ENCODE results near the gene POLR2E. TPM values are rescaled to one million over a fixed set of nuclear protein-coding genes. Genes with fewer than 3 reads are reported as not detected.

Gene POLR2E
- total RNA-seq, 3 donors from 2014 or later, result 108 to 138 (median 133) TPM

DNA sequence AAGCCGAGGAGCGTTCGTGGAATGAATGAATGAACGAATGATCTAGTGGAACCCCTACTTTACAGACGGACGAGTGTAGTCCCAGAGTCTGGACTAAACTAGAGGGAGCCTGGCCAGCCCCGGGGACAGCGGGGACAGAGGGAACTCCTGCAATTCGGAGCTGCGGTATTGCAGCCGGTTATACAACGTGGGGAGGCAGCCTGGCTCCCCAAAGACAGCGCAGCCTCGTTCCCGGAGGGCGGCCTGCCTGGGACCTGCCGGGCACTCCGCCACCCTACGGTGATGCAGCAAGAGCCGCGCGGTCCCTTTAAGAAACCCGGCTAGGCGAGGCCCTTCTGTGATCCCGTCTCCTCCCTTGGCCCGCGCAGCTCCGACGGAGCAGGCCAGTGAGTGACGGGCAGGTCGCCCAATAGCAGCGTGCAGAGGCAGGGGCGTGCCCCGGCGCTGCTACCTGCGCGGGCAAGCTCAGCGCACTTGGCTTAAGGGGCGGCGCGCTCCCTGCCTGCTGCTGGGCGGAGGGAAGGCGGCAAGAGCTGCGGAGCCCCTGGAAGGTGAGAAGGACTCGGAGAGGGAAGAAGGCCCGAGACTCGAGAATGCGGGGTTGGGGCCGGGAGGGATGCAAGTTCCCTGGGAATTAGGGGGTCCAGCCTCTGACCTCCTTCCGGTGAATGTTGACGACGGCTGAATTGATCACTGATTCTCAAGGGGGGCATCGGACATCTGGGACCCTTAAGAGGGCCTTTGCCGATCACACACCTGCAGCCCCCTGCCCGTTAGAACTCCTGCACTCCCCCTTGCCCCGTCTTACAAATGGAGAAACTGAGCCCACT, 55.3 kb downstream of the POLR2E start, which contains the start of gene ABCA7:
Gene ABCA7, plus strand, starts transcription at position 462 of the 830 bp plus-strand sequence. CDS start 1,255 bp downstream, outside the sequence.
- Histone ChIP-seq H3K36me3 (ENCODE audit: low read depth) (no peaks in the 10 kb centered on the region), H3K9me3 (no peaks in the 10 kb centered on the region), H3K4me3 (peak within 1 kb of the TSS; percentile 19), H3K4me1 (ENCODE audit: low read depth) (peaks cover 41% of the 10 kb centered on the region)
- DNase-seq, result peak; percentile 99 to 100 (median 99)
- intact Hi-C loops (cut with DNase I, micrococcal nuclease), result no loop called here
- peak; percentile 83 for ATAC-seq
- TF ChIP-seq, protein P1, sequence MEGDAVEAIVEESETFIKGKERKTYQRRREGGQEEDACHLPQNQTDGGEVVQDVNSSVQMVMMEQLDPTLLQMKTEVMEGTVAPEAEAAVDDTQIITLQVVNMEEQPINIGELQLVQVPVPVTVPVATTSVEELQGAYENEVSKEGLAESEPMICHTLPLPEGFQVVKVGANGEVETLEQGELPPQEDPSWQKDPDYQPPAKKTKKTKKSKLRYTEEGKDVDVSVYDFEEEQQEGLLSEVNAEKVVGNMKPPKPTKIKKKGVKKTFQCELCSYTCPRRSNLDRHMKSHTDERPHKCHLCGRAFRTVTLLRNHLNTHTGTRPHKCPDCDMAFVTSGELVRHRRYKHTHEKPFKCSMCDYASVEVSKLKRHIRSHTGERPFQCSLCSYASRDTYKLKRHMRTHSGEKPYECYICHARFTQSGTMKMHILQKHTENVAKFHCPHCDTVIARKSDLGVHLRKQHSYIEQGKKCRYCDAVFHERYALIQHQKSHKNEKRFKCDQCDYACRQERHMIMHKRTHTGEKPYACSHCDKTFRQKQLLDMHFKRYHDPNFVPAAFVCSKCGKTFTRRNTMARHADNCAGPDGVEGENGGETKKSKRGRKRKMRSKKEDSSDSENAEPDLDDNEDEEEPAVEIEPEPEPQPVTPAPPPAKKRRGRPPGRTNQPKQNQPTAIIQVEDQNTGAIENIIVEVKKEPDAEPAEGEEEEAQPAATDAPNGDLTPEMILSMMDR (IDR thresholded peaks at IDR 0.05), result no peak

DNA sequence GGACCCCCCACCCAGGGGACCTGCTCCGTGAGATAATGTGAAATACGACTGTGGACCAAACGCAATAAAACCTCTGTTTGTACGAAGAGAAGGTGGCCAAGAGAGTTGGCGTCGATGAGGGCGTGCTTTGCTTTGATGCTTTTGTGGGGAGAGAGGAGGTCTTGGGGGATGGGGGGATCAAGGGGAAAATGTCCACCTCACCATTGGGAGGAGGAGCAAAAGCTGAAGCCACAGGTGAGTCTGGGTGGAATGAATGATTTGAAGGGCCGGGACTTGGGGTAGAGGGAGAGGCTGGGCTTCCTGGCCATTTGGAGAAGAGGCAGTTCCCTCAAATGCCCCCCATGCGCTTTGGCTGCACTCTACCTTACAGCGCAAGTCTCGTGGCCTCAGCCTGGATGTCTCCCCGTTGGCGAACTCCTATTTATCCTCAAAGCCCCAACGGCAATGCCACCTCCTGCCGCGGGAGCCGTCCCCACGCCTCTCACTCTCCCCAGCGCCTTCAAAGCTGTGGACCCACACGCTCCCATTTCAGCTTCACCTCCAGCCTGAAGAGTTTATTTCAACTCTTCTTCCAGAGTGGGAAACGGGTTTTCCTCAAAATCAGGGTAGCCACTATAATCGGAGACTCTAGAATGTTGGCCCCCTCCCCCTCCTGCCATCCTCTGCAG, 56.1 kb downstream of the POLR2E start:
- no peak overlapping the region for H3K4me3 ChIP-seq
- peak in 2 of 3 donors; percentile 51 to 63 for DNase-seq
- no peaks in the 10 kb centered on the region for H3K9me3 ChIP-seq
- TF ChIP-seq, protein P1 (IDR thresholded peaks at IDR 0.05), result no peak
- ATAC-seq, result no peak
- no peaks in the 10 kb centered on the region for H3K36me3 ChIP-seq (ENCODE audit: low read depth)
- intact Hi-C loops (cut with DNase I, micrococcal nuclease), result no loop called here
- peaks cover 41% of the 10 kb centered on the region for H3K4me1 ChIP-seq (ENCODE audit: low read depth)

DNA sequence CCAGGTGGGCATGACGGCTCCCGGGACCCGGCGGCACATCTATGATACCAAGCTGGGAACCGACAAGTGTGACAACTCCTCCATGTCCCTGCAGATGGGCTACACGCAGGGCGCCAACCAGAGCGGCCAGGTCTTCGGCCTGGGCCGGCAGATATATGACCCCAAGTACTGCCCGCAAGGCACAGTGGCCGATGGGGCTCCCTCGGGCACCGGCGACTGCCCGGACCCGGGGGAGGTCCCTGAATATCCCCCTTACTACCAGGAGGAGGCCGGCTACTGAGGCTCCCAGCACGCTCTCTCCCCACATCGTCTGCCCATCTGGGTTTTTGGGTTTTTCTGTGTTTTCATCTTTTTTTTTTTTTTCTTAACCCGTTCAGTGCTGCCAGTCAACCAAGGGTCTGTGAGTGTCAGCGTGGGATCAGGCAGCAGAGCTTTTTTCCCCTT, 57.5 kb downstream of the POLR2E start:
- Histone ChIP-seq H3K9me3 (no peaks in the 10 kb centered on the region), H3K4me3 (no peak overlapping the region), H3K36me3 (ENCODE audit: low read depth) (no peaks in the 10 kb centered on the region), H3K4me1 (ENCODE audit: low read depth) (peaks cover 34% of the 10 kb centered on the region)
- TF ChIP-seq, protein P1 (IDR thresholded peaks at IDR 0.05), result no peak
- intact Hi-C loops (cut with DNase I, micrococcal nuclease), result no loop called here
- ATAC-seq, result no peak
- peak in 2 of 3 donors; percentile 46 to 67 for DNase-seq

Other genes with a start within 250 kb of the POLR2E start
- gene ELANE, start 243.1 kb downstream of the POLR2E start, total RNA-seq, result 1 to 10 TPM in 1 of 3 donors, under 1 TPM in 2; 0.43 to 1.2 (median 0.77) TPM
- gene CFD, start 235.7 kb downstream of the POLR2E start, total RNA-seq, result 100 to 1,000 TPM in 2 of 3 donors, 10 to 100 TPM in 1; 43.1 to 209 (median 110) TPM
- 10 to 100 TPM; 53.4 to 77.4 (median 61.4) TPM for gene MED16, start 202.2 kb downstream of the POLR2E start, total RNA-seq
- gene RNU6-9, start 201.9 kb downstream of the POLR2E start, total RNA-seq, result not detected
- 10 to 100 TPM; 52.6 to 62.6 (median 54.8) TPM for gene R3HDM4, start 182.2 kb downstream of the POLR2E start, total RNA-seq
- not detected for gene KISS1R, start 178.0 kb downstream of the POLR2E start, total RNA-seq
- 10 to 100 TPM; 10.1 to 16.0 (median 14.5) TPM for gene ARID3A, start 169.3 kb downstream of the POLR2E start, total RNA-seq
- 10 to 100 TPM; 23.8 to 42.0 (median 33.0) TPM for gene WDR18, start 111.0 kb downstream of the POLR2E start, total RNA-seq
- gene GRIN3B, start 95.0 kb downstream of the POLR2E start, total RNA-seq, result not detected
- 100 to 1,000 TPM; 185 to 199 (median 190) TPM for gene TMEM259, start 74.3 kb downstream of the POLR2E start, total RNA-seq
- gene RNU6-2, start 73.9 kb downstream of the POLR2E start, total RNA-seq, result not detected
- 10 to 100 TPM; 65.0 to 88.8 (median 84.7) TPM for gene CNN2, start 68.8 kb downstream of the POLR2E start, total RNA-seq
- 10 to 100 TPM; 23.5 to 25.6 (median 25.6) TPM for gene ABCA7, start 55.3 kb downstream of the POLR2E start, total RNA-seq
- gene ARHGAP45, start 28.2 kb downstream of the POLR2E start, total RNA-seq, result 10 to 100 TPM; 33.9 to 64.3 (median 58.8) TPM
- 100 to 1,000 TPM; 126 to 187 (median 144) TPM for gene GPX4, start 8.6 kb upstream of the POLR2E start, total RNA-seq
- 10 to 100 TPM; 58.0 to 86.6 (median 74.6) TPM for gene SBNO2, start 78.9 kb upstream of the POLR2E start, total RNA-seq
- gene STK11, start 110.4 kb upstream of the POLR2E start, total RNA-seq, result 10 to 100 TPM; 69.6 to 86.6 (median 76.3) TPM
- gene CBARP, start 142.6 kb upstream of the POLR2E start, total RNA-seq, result 1 to 10 TPM in 1 of 3 donors, under 1 TPM in 2; 0.29 to 1.2 (median 0.39) TPM
- 100 to 1,000 TPM; 302 to 391 (median 378) TPM for gene ATP5F1D, start 146.4 kb upstream of the POLR2E start, total RNA-seq
- gene MIDN, start 153.2 kb upstream of the POLR2E start, total RNA-seq, result 100 to 1,000 TPM; 136 to 251 (median 213) TPM
- gene CIRBP, start 174.0 kb upstream of the POLR2E start, total RNA-seq, result 100 to 1,000 TPM; 281 to 507 (median 300) TPM
- 10 to 100 TPM; 34.2 to 40.1 (median 39.8) TPM for gene FAM174C, start 180.2 kb upstream of the POLR2E start, total RNA-seq
- gene EFNA2, start 190.5 kb upstream of the POLR2E start, total RNA-seq, result 10 to 100 TPM; 19.0 to 62.2 (median 61.7) TPM